Prostate gland (tissue), 1 donor: ENCODE results near the gene TNFRSF14.

ENCODE experiments used
- POLR2A ChIP-seq: fragments of 450-650 bp; IDR thresholded peaks from one replicate; pipeline ENCODE4 v1.6.1; 2016; ENCODE audit warnings: antibody characterized with exemption, mild to moderate bottlenecking
- POLR2AphosphoS5 ChIP-seq: sonication (generic); formaldehyde crosslinking; IDR thresholded peaks from one replicate; pipeline ENCODE4 v1.6.1; 2017; ENCODE audit warnings: antibody characterized with exemption

GRCh38 chr1:2606881-2607621 is 50.9 kb downstream of the TNFRSF14 start:
- no peak for TF ChIP-seq POLR2AphosphoS5
- TF ChIP-seq POLR2A: no peak
